D341Med (cell line): Measurements from ENCODE around the gene SIK3.

Experiments used
- DNase-seq: peaks from one replicate; pipeline ENCODE4 v3.0.0; 2012; ENCODE audit warnings: low spot score

The SIK3 gene

GRCh38 chr11:116893906-116894305 lies 204.3 kb downstream of the SIK3 start:
- DNase-seq, result no peak

GRCh38 chr11:116893437-116893836 lies 204.8 kb downstream of the SIK3 start:
- no peak for DNase-seq

GRCh38 chr11:116892374-116892773 lies 205.9 kb downstream of the SIK3 start:
- DNase-seq, result no peak

GRCh38 chr11:116891746-116892145 lies 206.5 kb downstream of the SIK3 start:
- no peak for DNase-seq

- no peak for DNase-seq
These were observed 207.6 kb downstream of the SIK3 start for GRCh38 chr11:116890607-116891006.

- DNase-seq, result no peak
These were observed 208.0 kb downstream of the SIK3 start for GRCh38 chr11:116890193-116890592.

- DNase-seq, result no peak
These were observed 209.2 kb downstream of the SIK3 start for GRCh38 chr11:116888884-116889549.

GRCh38 chr11:116888024-116888423 lies 210.2 kb downstream of the SIK3 start:
- no peak for DNase-seq

- DNase-seq, result no peak
These were observed 212.1 kb downstream of the SIK3 start for GRCh38 chr11:116885951-116886655.

GRCh38 chr11:116882386-116882785 lies 215.8 kb downstream of the SIK3 start:
- DNase-seq, result no peak

- no peak for DNase-seq
These were observed 217.1 kb downstream of the SIK3 start for GRCh38 chr11:116881143-116881542.

- DNase-seq, result peak; percentile 55
These were observed 218.2 kb downstream of the SIK3 start for GRCh38 chr11:116879800-116880625.

GRCh38 chr11:116876656-116877055 lies 221.6 kb downstream of the SIK3 start:
- no peak for DNase-seq

GRCh38 chr11:116875194-116875593 lies 223.0 kb downstream of the SIK3 start:
- DNase-seq, result no peak

- no peak for DNase-seq
These were observed 224.0 kb downstream of the SIK3 start for GRCh38 chr11:116874251-116874650.

GRCh38 chr11:116873381-116873780 lies 224.8 kb downstream of the SIK3 start:
- no peak for DNase-seq

GRCh38 chr11:116871248-116871647 lies 227.0 kb downstream of the SIK3 start:
- DNase-seq, result no peak

GRCh38 chr11:116870054-116870453 lies 228.2 kb downstream of the SIK3 start:
- no peak for DNase-seq

GRCh38 chr11:116869610-116870009 lies 228.6 kb downstream of the SIK3 start:
- no peak for DNase-seq

- DNase-seq, result no peak
These were observed 230.2 kb downstream of the SIK3 start for GRCh38 chr11:116868066-116868465.

GRCh38 chr11:116867619-116868018 lies 230.6 kb downstream of the SIK3 start:
- DNase-seq, result no peak

GRCh38 chr11:116866804-116867455 lies 231.3 kb downstream of the SIK3 start:
- DNase-seq, result no peak
